Sigmoid colon (tissue), 4 donors: ENCODE measurements around the gene NKAP.

ENCODE experiments used
- CTCF ChIP-seq, 4 experiments: fragments of 450-650 bp in 3 of 4; fragments of 200-600 bp in 1 of 4; IDR thresholded peaks; one replicate each; pipeline ENCODE4 v1.5.1; 2016 to 2019; ENCODE audit warnings: antibody characterized with exemption in 4 of 4, mild to moderate bottlenecking in 3 of 4, moderate library complexity in 2 of 4
- POLR2A ChIP-seq, 2 donors: fragments of 450-650 bp; IDR thresholded peaks; one replicate each; pipeline ENCODE4 v1.6.1; 2016; ENCODE audit warnings: antibody characterized with exemption in 2 of 2, mild to moderate bottlenecking in 2 of 2, moderate library complexity in 2 of 2
- POLR2AphosphoS5 ChIP-seq, 4 donors: sonication (generic); formaldehyde crosslinking; IDR thresholded peaks; one replicate each; pipeline ENCODE4 v1.6.1; 2017; ENCODE audit warnings: antibody characterized with exemption in 4 of 4

- TF ChIP-seq POLR2AphosphoS5 (IDR thresholded peaks at IDR 0.05) = no peak
- TF ChIP-seq POLR2A (IDR thresholded peaks at IDR 0.05) = no peak
- TF ChIP-seq CTCF (IDR thresholded peaks at IDR 0.05) = no peak
These were observed 8.2 kb downstream of the NKAP start for GRCh38 chrX:119935215-119935874.
